Panc1 (cell line): Measurements from ENCODE around the gene SETD1B. TPM values are rescaled to one million over a fixed set of nuclear protein-coding genes. Genes with fewer than 3 reads are reported as not detected.

Experiments
- ATAC-seq: fragments of 200-7000 bp; cut with Tn5 transposase; 2 replicates; pipeline ENCODE4 v1.9.1; 2020; ENCODE audit warnings: mild to moderate bottlenecking, moderate library complexity
- BruUV-seq: library from RNA; stranded (reverse); fragments of 400-500 nt; replicated peaks from 2 replicates; lab custom pipeline; 2021; lab: Mats Ljungman, UMichigan
- CTCF ChIA-PET: fragments of 300-600 bp; sonication (Branson Sonifier 250); formaldehyde crosslinking; loops from one replicate; lab custom pipeline; 2022; ENCODE audit warnings: antibody characterized with exemption; lab: Charles Lee
- POLR2A ChIA-PET: fragments of 300-600 bp; sonication (Branson Sonifier 250); formaldehyde crosslinking; loops from one replicate; lab custom pipeline; 2022; ENCODE audit warnings: antibody characterized with exemption; lab: Charles Lee
- DNase-seq: peaks from one replicate; pipeline ENCODE4 v3.0.0-alpha.2; 2010; ENCODE audit warnings: low read depth, low spot score
- H3K27ac ChIP-seq: 2 replicates; pipeline ENCODE4 v1.5.1; 2011; ENCODE audit warnings: mild to moderate bottlenecking, low read length, inconsistent platforms
- H3K27me3 ChIP-seq: fragments of 200-500 bp; sonication (Bioruptor generic); 2 replicates; pipeline ENCODE4 v1.6.0; 2014; ENCODE audit warnings: low read length, inconsistent platforms; ENCODE audit not compliant: control insufficient read depth, insufficient read depth
- H3K36me3 ChIP-seq: fragments of 200-500 bp; sonication (Bioruptor generic); 2 replicates; pipeline ENCODE4 v1.5.1; 2014; ENCODE audit warnings: inconsistent platforms, mild to moderate bottlenecking, low read length, moderate library complexity; ENCODE audit not compliant: control insufficient read depth, insufficient read depth
- H3K4me1 ChIP-seq: 2 replicates; pipeline ENCODE4 v1.5.1; 2011; ENCODE audit warnings: inconsistent platforms, mild to moderate bottlenecking, low read length, moderate library complexity; ENCODE audit not compliant: control insufficient read depth, insufficient read depth
- H3K4me3 ChIP-seq, 2 experiments: 2 replicates each; pipeline ENCODE4 v1.5.1; 2011 to 2012; ENCODE audit warnings: low read depth in 2 of 2, low read length in 2 of 2, mild to moderate bottlenecking in 2 of 2, inconsistent platforms in 1 of 2, moderate library complexity in 1 of 2
- H3K9me3 ChIP-seq: fragments of 200-500 bp; sonication (Bioruptor generic); 2 replicates; pipeline ENCODE4 v1.5.1; 2014; ENCODE audit warnings: low read depth, mild to moderate bottlenecking, inconsistent platforms, low read length, moderate library complexity; ENCODE audit not compliant: control insufficient read depth, insufficient read depth
- CTCF ChIP-seq: fragments of 450-650 bp; IDR thresholded peaks from 2 replicates; pipeline ENCODE4 v1.5.1; 2017; ENCODE audit warnings: mild to moderate bottlenecking
- POLR2AphosphoS5 ChIP-seq: IDR thresholded peaks from 2 replicates; pipeline ENCODE4 v1.6.1; 2012; ENCODE audit warnings: mild to moderate bottlenecking, low read depth, low read length, moderate library complexity
- REST ChIP-seq, 2 experiments: IDR thresholded peaks; 2 replicates each; pipeline ENCODE4 v1.6.1; 2011 to 2012; ENCODE audit warnings: low read depth in 2 of 2, control low read depth in 1 of 2, low read length in 1 of 2, mild to moderate bottlenecking in 1 of 2, moderate library complexity in 1 of 2; ENCODE audit not compliant: insufficient read depth in 1 of 2
- SIN3A ChIP-seq: IDR thresholded peaks from 2 replicates; pipeline ENCODE4 v1.6.1; 2012; ENCODE audit warnings: low read depth, mild to moderate bottlenecking, low read length, moderate library complexity, borderline replicate concordance; ENCODE audit not compliant: insufficient read depth
- TCF7L2 ChIP-seq: IDR thresholded peaks from 2 replicates; pipeline ENCODE4 v1.6.1; 2011; ENCODE audit warnings: mild to moderate bottlenecking, low read depth, low read length, inconsistent platforms
- in situ Hi-C: cut with HindIII; loops from 2 replicates; pipeline ENCODE4 v1.10.0; 2016; ENCODE audit warnings: low sequenced_read_pairs, low pct_unique_long_range_greater_than_20kb
- intact Hi-C: fragments of 100-400 bp; cut with micrococcal nuclease; formaldehyde crosslinking; loops from one replicate; pipeline ENCODE4 v1.10.0; 2022; ENCODE audit not compliant: unreplicated experiment
- total RNA-seq: library from RNA; stranded (reverse); gene quantifications from one replicate; pipeline ENCODE4 v1.2.1, GENCODE V29; 2021; ENCODE audit not compliant: unreplicated experiment

SETD1B gene
- total RNA-seq, 1 experiment from 2014 or later = 31.2 TPM

GRCh38 chr12:121811434-121812319 is 7.9 kb downstream of the SETD1B start:
- peaks cover 10% of the 10 kb centered on the region for H3K36me3 ChIP-seq
- DNase-seq (no peak), ATAC-seq (peak; percentile 89)
- H3K4me1 ChIP-seq = peaks cover 27% of the 10 kb centered on the region
- CTCF ChIA-PET = interaction anchor here (0.5 to 3.0 kb wide), 11 partner anchors 9 to 272 kb away, joined by 3 to 72 read pairs (median 4); partner anchors contain the start of gene RHOF
- H3K9me3 ChIP-seq = no peaks in the 10 kb centered on the region
- H3K4me3 ChIP-seq = peak overlapping the region; percentile 59 to 82
- peak overlapping the region; percentile 80 for H3K27ac ChIP-seq
- no peaks in the 10 kb centered on the region for H3K27me3 ChIP-seq
- no TSS peak for BruUV-seq
- TF ChIP-seq REST (IDR thresholded peaks at IDR 0.05; ENCODE audit: insufficient read depth in 1 of 2, low read depth in 2 of 2, low read length in 1 of 2) = no peak
- TF ChIP-seq TCF7L2 = peak; percentile 4; the same call in 1 of the 2 replicates
- TF ChIP-seq CTCF = peak; percentile 100
- peak; percentile 35; the same call in 1 of the 2 replicates for TF ChIP-seq SIN3A
- intact Hi-C loops (no loop called here), in situ Hi-C loops (no loop called here)
- POLR2A ChIA-PET = interaction anchor here (0.5 to 1.0 kb wide), 6 partner anchors 14 to 21 kb away, joined by 3 to 11 read pairs (median 5); no protein-coding TSS in a partner anchor

- peaks cover 12% of the 10 kb centered on the region for H3K36me3 ChIP-seq
- peak overlapping the region; percentile 76 for H3K27ac ChIP-seq
- DNase-seq = no peak
Observed at GRCh38 chr12:121812320-121812871, 8.6 kb downstream of the SETD1B start.

More at GRCh38 chr12:121812320-121812871, 8.6 kb downstream of the SETD1B start:
- H3K9me3 ChIP-seq = no peaks in the 10 kb centered on the region
- in situ Hi-C loops (no loop called here), intact Hi-C loops (no loop called here)
- ChIA-PET POLR2A (interaction anchor here (0.5 to 0.8 kb wide), 2 partner anchors 16 to 588 kb away, joined by 4 to 6 read pairs; no protein-coding TSS in a partner anchor), CTCF (interaction anchor here (0.6 to 3.0 kb wide), 8 partner anchors 9 to 273 kb away, joined by 3 to 72 read pairs (median 4); partner anchors contain the start of gene RHOF)
- TF ChIP-seq CTCF (no peak), SIN3A (no peak; the same call in 1 of the 2 replicates), REST (IDR thresholded peaks at IDR 0.05; ENCODE audit: insufficient read depth in 1 of 2, low read depth in 2 of 2, low read length in 1 of 2) (no peak), POLR2AphosphoS5 (peak; percentile 8; the same call in 1 of the 2 replicates), TCF7L2 (0 out of 2 replicates have a peak, but pooled peaks have one; percentile 16)
- peak overlapping the region; percentile 59 to 82 for H3K4me3 ChIP-seq
- H3K27me3 ChIP-seq = no peaks in the 10 kb centered on the region
- no TSS peak for BruUV-seq
- peak; percentile 82 for ATAC-seq
- H3K4me1 ChIP-seq = peaks cover 22% of the 10 kb centered on the region
